Motor neuron (in vitro differentiated cells): ENCODE results near the gene PCDHGB6. TPM values are rescaled to one million over a fixed set of nuclear protein-coding genes. Genes with fewer than 3 reads are reported as not detected.

Experiments used
- ATAC-seq, 8 experiments: fragments of 200-7000 bp; cut with Tn5 transposase; replicated peaks in 6 of 8; 2 replicates each; pipeline ENCODE4 v1.8.0; 2021; ENCODE audit warnings: mild to moderate bottlenecking in 8 of 8, moderate library complexity in 8 of 8
- H3K27ac ChIP-seq, 2 donors: fragments of 250-450 bp; sonication (Bioruptor Pico); 2 replicates each; pipeline ENCODE4 v1.9.0; 2021; ENCODE audit warnings: antibody characterized with exemption in 2 of 2, mild to moderate bottlenecking in 2 of 2, moderate library complexity in 1 of 2
- H3K4me1 ChIP-seq, 2 donors: fragments of 250-450 bp; sonication (Bioruptor Pico); replicated peaks in 1 of 2; 2 replicates each; pipeline ENCODE4 v1.6.1; 2021; ENCODE audit warnings: antibody characterized with exemption in 2 of 2, mild to moderate bottlenecking in 2 of 2, moderate library complexity in 1 of 2
- H3K4me3 ChIP-seq, 5 donors: fragments of 250-450 bp; sonication (Bioruptor Pico); 2 replicates each; pipeline ENCODE4 v1.9.0; 2021; ENCODE audit warnings: antibody characterized with exemption in 5 of 5, mild to moderate bottlenecking in 5 of 5, moderate library complexity in 4 of 5
- WGBS, 10 experiments: fragments of 450-650 bp; shearing (Covaris generic); methylation state at CpG; one replicate each; pipeline ENCODE4 v1.0.0; 2022; 5-methylcytosine and 5-hydroxymethylcytosine counted together
- in situ Hi-C, 9 experiments: fragments of 400-800 bp; cut with MboI; loops; one replicate each; pipeline ENCODE4 v1.15.0; 2021; ENCODE audit warnings: low sequenced_read_pairs in 9 of 9, low pct_unique_long_range_greater_than_20kb in 2 of 9; ENCODE audit not compliant: unreplicated experiment in 9 of 9
- total RNA-seq, 8 experiments: library from RNA; unstranded; fragments of 300-600 nt; gene quantifications; 2 replicates each; pipeline versions ENCODE4 v1.2.3 to v1.2.4, GENCODE V29; 2022

PCDHGB6 gene
- 10 to 100 TPM in 5 of 8 experiments, 1 to 10 TPM in 3; 1.1 to 46.7 (median 31.5) TPM for total RNA-seq

- H3K4me3 ChIP-seq, result peak within 1 kb of the TSS; percentile 45 to 92 (median 69)
- H3K27ac ChIP-seq, result peak within 1 kb of the TSS; percentile 90 to 94
- H3K4me1 ChIP-seq, result peaks cover 11 to 15% of the 10 kb centered on the region in 2 donors
- ATAC-seq, result peak in 7 of 8 experiments; percentile 37 to 100 (median 98)
- in situ Hi-C loops, result loop anchor here in 6 of 9 experiments (10.0 to 25.0 kb wide), 3 partner anchors 117 to 154 kb away; no protein-coding TSS in a partner anchor
- 10 to 60% (median 22%) methylated on average over 1 to 23 of the region's 51 CpGs; no CpG with 5 or more reads in 3 of the 10 experiments for WGBS, 10 experiments
Measured at GRCh38 chr5:141407790-141408505, at the start of gene PCDHGB6. TSS of gene PCDHGB6 (plus strand) at chr5:141408021. CDS start at chr5:141408203, 182 bp downstream.

GRCh38 chr5:141359790-141360426 lies 47.9 kb upstream of the PCDHGB6 start, which contains the start of gene PCDHGB2:
TSS of gene PCDHGB2 (plus strand) at chr5:141359994. CDS start at chr5:141360136, 142 bp downstream.
- Histone ChIP-seq H3K4me3 (no peak within 1 kb of the TSS), H3K4me1 (no peaks in the 10 kb centered on the region), H3K27ac (no peak within 1 kb of the TSS)
- WGBS, 10 experiments, result 3 to 92% (median 57%) methylated on average over 4 to 22 of the region's 24 CpGs
- no peak for ATAC-seq
- in situ Hi-C loops, result no loop called here

GRCh38 chr5:141360685-141361084 lies 47.1 kb upstream of the PCDHGB6 start:
- H3K4me1 ChIP-seq, result no peaks in the 10 kb centered on the region
- H3K27ac ChIP-seq, result no peak overlapping the region
- 0 to 95% (median 84%) methylated on average over 1 to 15 of the region's 15 CpGs for WGBS, 10 experiments
- H3K4me3 ChIP-seq, result no peak overlapping the region
- in situ Hi-C loops, result no loop called here
- no peak for ATAC-seq

GRCh38 chr5:141362719-141363118 lies 45.1 kb upstream of the PCDHGB6 start:
- in situ Hi-C loops, result no loop called here
- Histone ChIP-seq H3K4me3 (no peak overlapping the region), H3K27ac (no peak overlapping the region), H3K4me1 (no peaks in the 10 kb centered on the region)
- ATAC-seq, result no peak

- WGBS, 10 experiments, result 0 to 95% (median 90%) methylated on average over 3 to 29 of the region's 34 CpGs
- peak in 1 of 8 experiments; percentile 48 for ATAC-seq
- H3K4me3 ChIP-seq, result no peak within 1 kb of the TSS
Measured at GRCh38 chr5:141363952-141364660, 43.7 kb upstream of the PCDHGB6 start, which contains the start of gene PCDHGA5. TSS of gene PCDHGA5 (plus strand) at chr5:141364162. CDS start at chr5:141364331, 169 bp downstream.

GRCh38 chr5:141366016-141366896 lies 41.6 kb upstream of the PCDHGB6 start:
- 29 to 96% (median 88%) methylated on average over 5 to 20 of the region's 46 CpGs for WGBS, 10 experiments
- Histone ChIP-seq H3K4me3 (no peak overlapping the region), H3K27ac (no peak overlapping the region), H3K4me1 (no peaks in the 10 kb centered on the region)
- ATAC-seq, result no peak
- in situ Hi-C loops, result no loop called here

More at GRCh38 chr5:141363952-141364660, 43.7 kb upstream of the PCDHGB6 start, which contains the start of gene PCDHGA5:
- Histone ChIP-seq H3K4me1 (no peaks in the 10 kb centered on the region), H3K27ac (no peak within 1 kb of the TSS)
- in situ Hi-C loops, result no loop called here

GRCh38 chr5:141369994-141370848 lies 37.6 kb upstream of the PCDHGB6 start, which contains the start of gene PCDHGB3:
TSS of gene PCDHGB3 (plus strand) at chr5:141370242. CDS start at chr5:141370395, 153 bp downstream.
- peak in 3 of 8 experiments; percentile 48 to 99 (median 83) for ATAC-seq
- H3K4me3 ChIP-seq, result no peak within 1 kb of the TSS

GRCh38 chr5:141371572-141372475 lies 36.0 kb upstream of the PCDHGB6 start:
- ATAC-seq, result no peak
- Histone ChIP-seq H3K27ac (no peak overlapping the region), H3K4me1 (no peaks in the 10 kb centered on the region), H3K4me3 (no peak overlapping the region)
- WGBS, 10 experiments, result 27 to 100% (median 86%) methylated on average over 3 to 24 of the region's 69 CpGs; no CpG with 5 or more reads in 2 of the 10 experiments
- in situ Hi-C loops, result no loop called here

More at GRCh38 chr5:141369994-141370848, 37.6 kb upstream of the PCDHGB6 start, which contains the start of gene PCDHGB3:
- H3K4me1 ChIP-seq, result no peaks in the 10 kb centered on the region
- WGBS, 10 experiments, result 3 to 90% (median 85%) methylated on average over 7 to 22 of the region's 32 CpGs
- H3K27ac ChIP-seq, result no peak within 1 kb of the TSS
- in situ Hi-C loops, result no loop called here

GRCh38 chr5:141373673-141374317 lies 34.0 kb upstream of the PCDHGB6 start, which contains the start of gene PCDHGA6:
TSS of gene PCDHGA6 (plus strand) at chr5:141373891. CDS start at chr5:141374084, 193 bp downstream.
- peak in 1 of 8 experiments; percentile 46 for ATAC-seq
- H3K27ac ChIP-seq, result no peak within 1 kb of the TSS
- in situ Hi-C loops, result no loop called here
- no peak within 1 kb of the TSS for H3K4me3 ChIP-seq
- H3K4me1 ChIP-seq, result no peaks in the 10 kb centered on the region
- WGBS, 10 experiments, result 0 to 97% (median 86%) methylated on average over 1 to 25 of the region's 27 CpGs; no CpG with 5 or more reads in 1 of the 10 experiments

- 0 to 95% (median 70%) methylated on average over 1 to 10 of the region's 14 CpGs; no CpG with 5 or more reads in 1 of the 10 experiments for WGBS, 10 experiments
- Histone ChIP-seq H3K4me1 (no peaks in the 10 kb centered on the region), H3K27ac (no peak overlapping the region), H3K4me3 (no peak overlapping the region)
- in situ Hi-C loops, result no loop called here
- no peak for ATAC-seq
Measured at GRCh38 chr5:141374627-141375026, 33.2 kb upstream of the PCDHGB6 start.
